MM.1S (cell line): Measurements from ENCODE around the gene DMRTC2.

Source experiments
- DNase-seq: peaks from one replicate; pipeline ENCODE4 v3.0.0-alpha.2; 2015
- H2AFZ ChIP-seq: fragments of 300-600 bp; sonication (generic); 2 replicates; pipeline ENCODE4 v1.6.0; 2016; ENCODE audit warnings: antibody characterized with exemption, low read length
- H3F3A ChIP-seq: fragments of 300-600 bp; sonication (generic); 2 replicates; pipeline ENCODE4 v1.6.1; 2016; ENCODE audit warnings: mild to moderate bottlenecking, antibody characterized with exemption, low read length, moderate library complexity, mixed read lengths; ENCODE audit not compliant: insufficient read depth
- H3K27ac ChIP-seq: fragments of 300-600 bp; sonication (generic); 2 replicates; pipeline ENCODE4 v1.5.1; 2016; ENCODE audit warnings: mild to moderate bottlenecking, low read length
- H3K27me3 ChIP-seq: fragments of 300-600 bp; sonication (generic); replicated peaks from 2 replicates; pipeline ENCODE4 v1.6.0; 2016; ENCODE audit warnings: low read length; ENCODE audit not compliant: insufficient read depth
- H3K36me3 ChIP-seq: fragments of 300-600 bp; sonication (generic); replicated peaks from 2 replicates; pipeline ENCODE4 v1.6.1; 2016; ENCODE audit warnings: mild to moderate bottlenecking, low read length, mixed read lengths; ENCODE audit not compliant: insufficient read depth
- H3K4me1 ChIP-seq: fragments of 300-600 bp; sonication (generic); 2 replicates; pipeline ENCODE4 v1.6.1; 2016; ENCODE audit warnings: low read length, mixed read lengths
- H3K4me2 ChIP-seq: fragments of 300-600 bp; sonication (generic); 2 replicates; pipeline ENCODE4 v1.6.0; 2016; ENCODE audit warnings: low read depth, low read length
- H3K4me3 ChIP-seq: fragments of 300-600 bp; sonication (generic); 2 replicates; pipeline ENCODE4 v1.5.1; 2016; ENCODE audit warnings: low read length, mixed read lengths
- H3K79me2 ChIP-seq: fragments of 300-600 bp; sonication (generic); 2 replicates; pipeline ENCODE4 v1.6.1; 2016; ENCODE audit warnings: mixed run types, low read length, mixed read lengths
- H3K9ac ChIP-seq: fragments of 300-600 bp; sonication (generic); 2 replicates; pipeline ENCODE4 v1.6.1; 2016; ENCODE audit warnings: low read length, mixed read lengths
- H3K9me2 ChIP-seq: fragments of 300-600 bp; sonication (generic); replicated peaks from 2 replicates; pipeline ENCODE4 v1.6.1; 2016; ENCODE audit warnings: mild to moderate bottlenecking, low read length, mixed read lengths; ENCODE audit not compliant: insufficient read depth
- H3K9me3 ChIP-seq: fragments of 300-600 bp; sonication (generic); replicated peaks from 2 replicates; pipeline ENCODE4 v1.6.1; 2016; ENCODE audit warnings: mild to moderate bottlenecking, low read length, mixed read lengths; ENCODE audit not compliant: insufficient read depth
- H4K20me1 ChIP-seq: fragments of 300-600 bp; sonication (generic); 2 replicates; pipeline ENCODE4 v1.6.1; 2016; ENCODE audit warnings: mild to moderate bottlenecking, low read length, moderate library complexity, mixed read lengths; ENCODE audit not compliant: insufficient read depth
- EZH2 ChIP-seq: fragments of 300-600 bp; sonication (generic); optimal IDR thresholded peaks from 2 replicates; pipeline ENCODE3; 2017; ENCODE audit warnings: low read depth, mild to moderate bottlenecking, antibody characterized with exemption, low read length, mixed read lengths
- EZH2phosphoT487 ChIP-seq: fragments of 300-600 bp; sonication (generic); IDR thresholded peaks from 2 replicates; pipeline ENCODE4 v1.6.1; 2018; ENCODE audit warnings: antibody characterized with exemption, low read length
- TF ChIP-seq, protein P1 (sequence below): fragments of 300-600 bp; sonication (generic); IDR thresholded peaks from 2 replicates; pipeline ENCODE4 v1.5.1; 2016; ENCODE audit warnings: antibody characterized with exemption, low read length, mixed read lengths

DMRTC2 gene

GRCh38 chr19:41894350-41894749 is 49.5 kb downstream of the DMRTC2 start:
- Histone ChIP-seq H3K27me3 (no peaks in the 10 kb centered on the region), H3K9me2 (no peaks in the 10 kb centered on the region), H3K79me2 (no peaks in the 10 kb centered on the region), H3K36me3 (no peaks in the 10 kb centered on the region), H3K27ac (no peak overlapping the region), H3K4me1 (no peaks in the 10 kb centered on the region), H3K4me2 (no peak overlapping the region), H3F3A (no peaks in the 10 kb centered on the region), H4K20me1 (no peaks in the 10 kb centered on the region), H2AFZ (no peak overlapping the region), H3K9ac (no peak overlapping the region), H3K9me3 (no peaks in the 10 kb centered on the region), H3K4me3 (no peak overlapping the region)
- TF ChIP-seq, protein P1, sequence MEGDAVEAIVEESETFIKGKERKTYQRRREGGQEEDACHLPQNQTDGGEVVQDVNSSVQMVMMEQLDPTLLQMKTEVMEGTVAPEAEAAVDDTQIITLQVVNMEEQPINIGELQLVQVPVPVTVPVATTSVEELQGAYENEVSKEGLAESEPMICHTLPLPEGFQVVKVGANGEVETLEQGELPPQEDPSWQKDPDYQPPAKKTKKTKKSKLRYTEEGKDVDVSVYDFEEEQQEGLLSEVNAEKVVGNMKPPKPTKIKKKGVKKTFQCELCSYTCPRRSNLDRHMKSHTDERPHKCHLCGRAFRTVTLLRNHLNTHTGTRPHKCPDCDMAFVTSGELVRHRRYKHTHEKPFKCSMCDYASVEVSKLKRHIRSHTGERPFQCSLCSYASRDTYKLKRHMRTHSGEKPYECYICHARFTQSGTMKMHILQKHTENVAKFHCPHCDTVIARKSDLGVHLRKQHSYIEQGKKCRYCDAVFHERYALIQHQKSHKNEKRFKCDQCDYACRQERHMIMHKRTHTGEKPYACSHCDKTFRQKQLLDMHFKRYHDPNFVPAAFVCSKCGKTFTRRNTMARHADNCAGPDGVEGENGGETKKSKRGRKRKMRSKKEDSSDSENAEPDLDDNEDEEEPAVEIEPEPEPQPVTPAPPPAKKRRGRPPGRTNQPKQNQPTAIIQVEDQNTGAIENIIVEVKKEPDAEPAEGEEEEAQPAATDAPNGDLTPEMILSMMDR, result no peak
- TF ChIP-seq EZH2 (no peak), EZH2phosphoT487 (no peak)
- DNase-seq, result no peak

- H3K36me3 ChIP-seq, result no peaks in the 10 kb centered on the region
- no peaks in the 10 kb centered on the region for H4K20me1 ChIP-seq
- H3K27ac ChIP-seq, result no peak overlapping the region
- no peaks in the 10 kb centered on the region for H3K9me2 ChIP-seq
- no peak overlapping the region for H3K4me3 ChIP-seq
- H3F3A ChIP-seq, result no peaks in the 10 kb centered on the region
- H3K4me2 ChIP-seq, result no peak overlapping the region
- H3K27me3 ChIP-seq, result no peaks in the 10 kb centered on the region
- no peak for TF ChIP-seq EZH2phosphoT487
- TF ChIP-seq, protein P1, result peak; percentile 32
- no peaks in the 10 kb centered on the region for H3K9me3 ChIP-seq
- no peaks in the 10 kb centered on the region for H3K4me1 ChIP-seq
- no peaks in the 10 kb centered on the region for H3K79me2 ChIP-seq
- no peak overlapping the region for H3K9ac ChIP-seq
- H2AFZ ChIP-seq, result no peak overlapping the region
- DNase-seq, result no peak
Observed at GRCh38 chr19:41895745-41896580, 51.1 kb downstream of the DMRTC2 start.

- Histone ChIP-seq H3K79me2 (no peaks in the 10 kb centered on the region), H3K4me3 (no peak overlapping the region), H3K9me2 (no peaks in the 10 kb centered on the region), H3K9ac (no peak overlapping the region), H3K36me3 (no peaks in the 10 kb centered on the region), H3K4me2 (no peak overlapping the region), H3K9me3 (no peaks in the 10 kb centered on the region), H2AFZ (no peak overlapping the region), H3K4me1 (no peaks in the 10 kb centered on the region), H4K20me1 (no peaks in the 10 kb centered on the region), H3K27me3 (no peaks in the 10 kb centered on the region), H3K27ac (no peak overlapping the region), H3F3A (no peaks in the 10 kb centered on the region)
- TF ChIP-seq EZH2phosphoT487, result no peak
- TF ChIP-seq EZH2, result no peak
- TF ChIP-seq, protein P1, result no peak
- no peak for DNase-seq
Observed at GRCh38 chr19:41896581-41896942, 51.7 kb downstream of the DMRTC2 start.
